IPS-18c (cell line): ENCODE data around the gene SEZ6L.
A peak's percentile ranks its signal among the peaks of the same experiment; 100 is the strongest.

ENCODE experiments used
- H3K4me3 ChIP-seq: 2 replicates; pipeline ENCODE4 v1.7.0; 2013; ENCODE audit warnings: low read depth, mild to moderate bottlenecking, low read length, moderate library complexity; ENCODE audit not compliant: insufficient read depth
- H3K9me3 ChIP-seq: one replicate; pipeline ENCODE4 v1.6.1; 2013; ENCODE audit warnings: mild to moderate bottlenecking, low read length, moderate library complexity; ENCODE audit not compliant: control insufficient read depth, insufficient read depth

Gene SEZ6L

DNA sequence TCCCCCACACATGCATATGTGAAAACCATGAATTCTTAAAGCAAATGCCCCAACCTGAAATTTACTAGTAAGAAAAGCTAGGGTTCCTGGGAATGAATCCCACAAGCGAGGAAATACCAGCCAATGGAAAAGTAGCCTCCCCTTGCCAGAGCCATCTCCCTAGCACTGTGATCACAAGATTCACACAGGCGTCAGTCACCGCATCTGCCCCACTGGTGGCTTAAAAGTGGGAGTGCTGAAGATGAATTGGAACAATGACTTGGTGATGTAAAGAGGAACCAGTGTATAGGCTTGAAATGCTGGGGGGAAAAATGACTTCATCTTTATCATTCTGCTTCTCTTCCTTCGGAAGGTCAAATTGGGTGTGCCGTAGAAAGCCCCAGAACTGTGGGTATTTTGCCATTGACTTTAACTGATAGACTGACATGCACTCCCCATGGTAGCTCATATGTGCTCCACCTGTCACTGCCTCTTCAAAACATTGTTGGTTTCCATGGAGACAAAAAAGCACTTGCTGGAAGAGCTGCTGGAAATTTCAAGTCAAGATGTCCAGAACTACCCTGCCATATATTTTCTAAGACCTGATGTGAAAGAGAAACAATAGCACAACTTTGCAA lies 240.6 kb downstream of the SEZ6L start:
- no peaks in the 10 kb centered on the region for H3K9me3 ChIP-seq
- H3K4me3 ChIP-seq = no peak overlapping the region

DNA sequence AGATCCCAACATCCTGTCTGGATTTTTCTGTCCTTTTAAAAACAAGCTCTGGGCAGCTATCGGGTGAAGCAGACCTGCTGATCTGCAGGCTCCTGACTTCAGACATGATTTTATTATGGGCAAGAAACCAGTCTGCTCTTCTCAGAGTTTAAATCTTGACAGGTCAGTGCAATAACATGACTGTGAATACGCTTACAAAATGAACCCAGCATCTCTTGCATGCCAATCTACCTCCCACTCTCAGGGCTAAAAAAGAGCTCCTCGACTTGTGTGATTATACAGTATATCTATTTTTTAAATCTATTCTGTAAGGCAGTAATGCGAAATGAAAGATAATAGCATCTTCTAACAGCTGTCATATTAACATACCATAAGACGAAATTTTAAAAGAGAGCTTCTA lies 241.1 kb downstream of the SEZ6L start:
- no peak overlapping the region for H3K4me3 ChIP-seq
- H3K9me3 ChIP-seq = no peaks in the 10 kb centered on the region

- no peaks in the 10 kb centered on the region for H3K9me3 ChIP-seq
- H3K4me3 ChIP-seq = no peak overlapping the region
Observed at GRCh38 chr22:26414347-26414746, 245.1 kb downstream of the SEZ6L start.

DNA sequence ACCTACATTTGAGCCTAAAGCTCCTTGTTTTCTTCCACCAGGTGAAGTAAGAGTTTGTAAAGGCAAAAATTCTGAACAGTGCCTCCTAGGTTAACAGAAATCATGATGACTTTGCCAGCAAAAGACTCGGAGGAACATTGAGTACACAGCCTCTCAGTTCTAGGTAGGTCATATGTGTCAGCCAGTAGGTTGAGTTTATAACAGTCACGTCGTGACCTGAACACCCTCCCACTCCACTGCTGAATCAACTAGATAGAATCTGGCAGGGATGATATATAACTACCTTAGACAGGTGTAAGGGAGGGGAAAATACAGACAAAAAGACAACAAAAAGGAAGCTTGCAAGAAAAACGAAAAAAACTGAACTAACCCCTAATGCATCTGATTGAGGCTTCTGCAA lies 247.0 kb downstream of the SEZ6L start:
- H3K9me3 ChIP-seq = no peaks in the 10 kb centered on the region
- no peak overlapping the region for H3K4me3 ChIP-seq

GRCh38 chr22:26416670-26417276 lies 247.5 kb downstream of the SEZ6L start:
- no peak overlapping the region for H3K4me3 ChIP-seq

DNA sequence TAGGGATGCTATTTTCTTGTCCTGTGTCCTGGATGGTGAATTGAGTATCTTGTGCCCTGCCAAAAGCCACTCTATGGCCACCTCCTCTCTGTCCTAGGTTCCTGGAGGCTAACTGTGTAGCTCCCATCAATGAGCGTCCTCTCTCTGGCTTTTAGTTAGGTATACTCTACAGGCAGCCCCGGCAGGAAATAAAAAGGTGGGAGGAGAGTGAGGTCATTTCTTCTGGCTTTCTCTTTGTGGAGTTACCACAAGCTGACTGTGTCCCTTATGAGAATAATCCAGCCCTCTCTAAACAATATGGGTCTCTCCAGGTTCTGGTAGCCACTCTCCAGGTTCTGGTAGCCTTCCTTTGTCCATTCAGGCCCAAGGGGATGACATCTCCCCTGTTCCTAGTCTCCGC lies 248.1 kb downstream of the SEZ6L start:
- H3K9me3 ChIP-seq = no peaks in the 10 kb centered on the region
- no peak overlapping the region; the same call in 1 of the 2 replicates for H3K4me3 ChIP-seq

More at GRCh38 chr22:26416670-26417276, 247.5 kb downstream of the SEZ6L start:
- no peaks in the 10 kb centered on the region for H3K9me3 ChIP-seq

- Histone ChIP-seq H3K9me3 (no peaks in the 10 kb centered on the region), H3K4me3 (no peak overlapping the region)
Observed at GRCh38 chr22:26418620-26419019, 249.4 kb downstream of the SEZ6L start.

- Histone ChIP-seq H3K4me3 (no peak overlapping the region), H3K9me3 (no peaks in the 10 kb centered on the region)
Observed at GRCh38 chr22:26426924-26427323, 257.7 kb downstream of the SEZ6L start.

DNA sequence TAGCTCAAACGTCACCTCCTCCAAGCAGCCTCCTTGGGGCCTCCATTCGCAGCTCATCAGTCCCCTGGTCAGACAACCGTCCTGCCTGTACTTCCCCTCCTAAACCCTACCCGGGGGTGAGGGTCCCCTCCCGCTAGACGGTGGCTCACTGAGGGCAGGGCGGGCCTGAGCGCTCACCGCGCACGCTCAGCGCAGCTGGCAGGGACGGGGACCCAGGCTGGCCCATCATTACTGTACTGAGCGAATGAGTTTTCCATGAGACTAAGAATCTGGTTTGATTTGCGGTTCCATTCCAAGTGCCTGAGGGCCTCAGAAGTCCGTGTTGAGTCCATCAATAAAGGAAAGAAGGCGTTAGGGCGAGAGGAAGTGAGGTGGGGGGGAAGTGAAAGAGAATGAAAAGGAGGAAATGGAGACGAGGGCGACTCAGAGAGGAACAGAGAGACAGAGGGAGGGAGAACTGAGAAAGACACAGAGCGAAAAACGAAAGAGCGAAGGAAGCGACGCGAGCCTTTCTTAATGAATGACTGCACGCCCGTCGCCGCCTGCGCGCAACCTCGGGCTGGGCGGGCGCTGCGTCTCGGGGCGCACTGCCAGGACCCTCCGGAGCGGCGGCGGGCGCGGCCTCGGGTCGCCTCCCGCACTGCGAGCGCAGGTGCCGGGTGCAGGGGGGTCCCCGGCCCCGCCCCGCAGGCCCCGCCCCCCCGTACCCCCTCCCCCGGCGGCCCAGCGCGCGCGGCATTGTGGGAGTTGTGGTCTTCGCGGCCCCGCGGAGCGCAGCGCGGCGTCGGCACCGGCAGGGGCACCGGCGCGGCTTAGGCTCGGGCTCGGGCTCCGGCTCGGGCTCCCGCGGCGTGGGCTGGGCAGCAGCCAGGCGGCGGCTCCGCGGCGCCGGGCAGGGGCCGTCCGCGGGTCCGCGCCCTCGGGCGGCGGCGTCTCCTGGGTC lies 259.5 kb downstream of the SEZ6L start, which contains the start of gene ASPHD2:
TSS of gene ASPHD2 (plus strand) at position 746 of the 943 bp plus-strand sequence. CDS start 4,356 bp downstream, outside the sequence.
- Histone ChIP-seq H3K9me3 (no peaks in the 10 kb centered on the region), H3K4me3 (peak within 1 kb of the TSS; percentile 78)

DNA sequence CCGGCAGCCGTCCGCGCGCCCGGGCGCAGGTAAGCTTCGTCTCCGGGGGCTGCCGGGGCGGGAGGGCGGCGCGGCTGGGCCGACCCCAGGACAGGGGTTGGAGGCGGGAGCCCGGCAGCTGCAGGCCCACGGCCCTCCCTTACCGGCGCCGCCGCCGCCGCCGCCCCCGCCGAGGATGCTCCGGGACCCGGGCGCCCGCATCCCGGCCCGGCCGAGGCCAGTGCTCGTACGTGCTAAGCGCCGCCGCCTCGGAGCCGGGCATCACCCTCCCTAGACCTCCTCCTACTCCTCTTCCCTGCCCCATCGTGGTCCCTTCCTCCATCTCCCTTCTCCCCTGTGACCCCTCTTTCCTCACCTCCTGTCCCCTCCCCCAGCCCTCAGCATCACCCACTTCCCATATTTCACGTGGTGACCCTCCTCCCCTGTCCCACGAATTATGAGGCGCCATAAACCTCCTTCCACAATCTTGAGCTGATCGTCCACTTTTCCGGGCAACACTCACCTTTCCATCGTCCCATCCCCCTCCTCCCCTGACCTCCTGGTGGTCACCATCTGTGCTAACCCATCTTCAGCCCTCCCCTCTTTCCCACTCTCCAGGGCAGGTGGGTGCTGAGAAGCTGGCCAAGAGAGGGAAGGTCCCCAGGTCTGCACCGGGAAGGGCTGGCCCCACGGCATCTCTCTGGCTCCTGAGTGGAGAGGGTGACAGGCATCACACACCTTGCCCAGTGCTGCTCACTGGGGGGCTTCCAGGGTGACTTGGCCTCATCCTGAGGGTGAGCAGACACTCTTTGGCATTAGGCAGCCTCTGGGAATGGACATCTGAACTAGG lies 260.4 kb downstream of the SEZ6L start:
- H3K9me3 ChIP-seq = no peaks in the 10 kb centered on the region
- peak overlapping the region; percentile 69 for H3K4me3 ChIP-seq

- no peak overlapping the region for H3K4me3 ChIP-seq
Observed at GRCh38 chr22:26430600-26430999, 261.3 kb downstream of the SEZ6L start.

DNA sequence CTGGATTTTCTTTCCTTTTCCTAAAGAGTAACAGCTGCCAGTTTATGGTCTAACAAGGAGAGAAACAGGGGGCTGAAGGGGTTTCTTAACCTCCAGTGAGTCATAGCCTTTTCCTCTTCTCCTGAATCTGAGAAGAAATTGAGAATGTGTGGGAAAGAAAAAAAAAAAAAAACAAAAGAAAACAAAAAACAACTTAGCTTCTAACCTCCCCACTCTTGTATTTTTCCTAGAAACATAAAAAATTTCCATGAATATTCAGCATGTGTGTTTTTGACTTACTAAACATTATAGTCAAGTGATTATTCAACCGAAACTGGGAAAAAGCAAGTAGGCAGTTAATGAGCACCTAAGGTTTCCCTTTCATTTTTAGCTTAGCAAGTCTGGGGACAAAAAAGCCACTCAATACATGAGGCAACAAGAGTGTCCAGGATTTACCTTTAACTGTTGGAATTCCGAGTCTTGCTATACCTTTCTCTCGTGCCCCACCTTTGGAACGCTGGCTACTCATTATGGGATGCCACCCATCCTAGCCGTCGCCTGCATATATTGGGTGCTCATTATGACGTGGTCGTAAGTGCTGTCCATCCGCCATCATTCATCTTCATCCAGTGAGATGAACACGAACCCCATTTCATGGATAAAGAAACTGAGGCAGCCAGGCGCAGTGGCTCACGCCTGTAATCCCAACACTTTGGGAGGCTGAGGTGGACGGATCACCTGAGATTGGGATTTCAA lies 262.2 kb downstream of the SEZ6L start:
- H3K9me3 ChIP-seq = no peaks in the 10 kb centered on the region
- H3K4me3 ChIP-seq = no peak overlapping the region

More at GRCh38 chr22:26430600-26430999, 261.3 kb downstream of the SEZ6L start:
- no peaks in the 10 kb centered on the region for H3K9me3 ChIP-seq

DNA sequence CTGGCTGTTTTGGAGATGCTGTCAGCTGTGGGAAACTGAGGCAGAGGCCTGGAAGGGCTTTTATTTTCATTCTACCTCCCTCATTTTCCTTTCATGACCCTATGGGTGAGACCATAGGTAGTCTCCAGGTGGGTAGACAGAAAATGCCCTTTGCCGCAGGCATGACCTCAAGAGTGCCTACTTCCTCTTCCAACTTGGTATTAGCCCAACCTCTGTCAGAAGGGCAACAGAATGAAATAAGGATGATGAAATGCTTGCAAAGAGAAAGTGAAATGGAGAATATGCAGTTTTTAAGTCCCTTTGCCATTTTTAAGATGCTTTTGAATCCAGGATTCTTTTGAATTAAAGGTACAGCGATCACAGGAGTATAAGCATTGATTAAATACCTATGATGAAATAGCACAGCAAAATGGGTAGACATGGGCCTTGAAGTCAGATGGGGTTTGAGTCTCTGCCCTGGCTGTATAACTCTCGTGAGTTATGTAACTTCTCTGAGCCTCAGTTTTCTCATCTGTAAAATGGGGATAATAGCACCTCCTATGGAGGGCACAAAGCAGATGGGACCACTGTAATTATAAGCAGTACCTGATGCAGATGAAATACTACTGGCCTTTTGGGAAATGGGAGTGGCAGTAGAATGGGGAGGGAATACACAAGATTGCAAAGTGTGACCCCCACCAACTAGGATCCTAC lies 263.5 kb downstream of the SEZ6L start:
- H3K9me3 ChIP-seq = no peaks in the 10 kb centered on the region
- H3K4me3 ChIP-seq = no peak overlapping the region
